ENCODE measurements around the gene REXO2.

REXO2 gene

GRCh38 chr11:114399490-114400215 is 39.6 kb upstream of the REXO2 start:
- peak; percentile 7 for DNase-seq (ENCODE audit: low read depth)

DNA sequence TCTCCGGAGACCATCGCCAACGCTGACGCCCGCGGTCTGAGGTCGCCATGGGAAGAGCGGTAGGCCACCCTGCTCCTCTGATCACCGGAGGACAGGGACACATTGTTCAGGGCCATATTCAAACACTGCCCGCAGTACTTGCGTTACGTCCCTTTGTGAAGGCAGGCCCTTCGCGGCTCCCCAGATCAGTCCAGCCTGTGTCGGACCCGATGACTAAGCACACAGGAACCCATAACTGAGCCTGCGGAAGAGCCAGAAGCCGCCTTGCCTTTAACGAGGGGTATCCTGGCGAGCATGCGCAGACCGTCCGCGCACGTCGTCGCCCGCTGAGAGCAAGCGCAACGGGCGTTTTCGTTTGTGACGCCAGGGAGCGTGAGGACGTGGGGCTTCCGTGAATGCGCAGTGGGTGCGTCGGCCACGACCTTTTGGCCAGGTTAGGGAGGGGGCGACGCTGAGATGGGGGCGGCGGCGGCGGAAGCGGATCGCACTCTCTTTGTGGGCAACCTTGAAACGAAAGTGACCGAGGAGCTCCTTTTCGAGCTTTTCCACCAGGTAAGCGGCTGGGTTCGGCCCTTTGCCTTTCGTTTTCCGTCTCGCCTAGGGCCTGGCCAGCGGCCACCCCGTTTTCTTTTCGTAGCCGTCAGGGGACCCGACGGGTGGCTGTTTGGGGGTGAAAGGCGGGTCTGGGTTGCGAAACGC is 38.9 kb upstream of the REXO2 start, which contains the start of the genes C11orf71 and RBM7:
Gene C11orf71, minus strand, starts transcription at position 296 of the 699 bp plus-strand sequence. Its CDS starts 180 bp downstream, at position 116.
Gene RBM7, plus strand, starts transcription at position 451 of the 699 bp plus-strand sequence. Its CDS starts 6 bp downstream, at position 457.
- DNase-seq (ENCODE audit: low read depth) = peak; percentile 99
- peak within 1 kb of the TSS; percentile 80 for H3K4me3 ChIP-seq (ENCODE audit: low read depth, low read length)
- TF ChIP-seq, protein P1, sequence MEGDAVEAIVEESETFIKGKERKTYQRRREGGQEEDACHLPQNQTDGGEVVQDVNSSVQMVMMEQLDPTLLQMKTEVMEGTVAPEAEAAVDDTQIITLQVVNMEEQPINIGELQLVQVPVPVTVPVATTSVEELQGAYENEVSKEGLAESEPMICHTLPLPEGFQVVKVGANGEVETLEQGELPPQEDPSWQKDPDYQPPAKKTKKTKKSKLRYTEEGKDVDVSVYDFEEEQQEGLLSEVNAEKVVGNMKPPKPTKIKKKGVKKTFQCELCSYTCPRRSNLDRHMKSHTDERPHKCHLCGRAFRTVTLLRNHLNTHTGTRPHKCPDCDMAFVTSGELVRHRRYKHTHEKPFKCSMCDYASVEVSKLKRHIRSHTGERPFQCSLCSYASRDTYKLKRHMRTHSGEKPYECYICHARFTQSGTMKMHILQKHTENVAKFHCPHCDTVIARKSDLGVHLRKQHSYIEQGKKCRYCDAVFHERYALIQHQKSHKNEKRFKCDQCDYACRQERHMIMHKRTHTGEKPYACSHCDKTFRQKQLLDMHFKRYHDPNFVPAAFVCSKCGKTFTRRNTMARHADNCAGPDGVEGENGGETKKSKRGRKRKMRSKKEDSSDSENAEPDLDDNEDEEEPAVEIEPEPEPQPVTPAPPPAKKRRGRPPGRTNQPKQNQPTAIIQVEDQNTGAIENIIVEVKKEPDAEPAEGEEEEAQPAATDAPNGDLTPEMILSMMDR (IDR thresholded peaks at IDR 0.05; ENCODE audit: insufficient read depth, low read depth, low read length, missing control alignments) = peak; percentile 0

More at GRCh38 chr11:114399490-114400215, 39.6 kb upstream of the REXO2 start:
- peak overlapping the region; percentile 76 for H3K4me3 ChIP-seq (ENCODE audit: low read depth, low read length)
- TF ChIP-seq, protein P1 (IDR thresholded peaks at IDR 0.05; ENCODE audit: insufficient read depth, low read depth, low read length, missing control alignments) = no peak

- TF ChIP-seq, protein P1 (IDR thresholded peaks at IDR 0.05; ENCODE audit: insufficient read depth, low read depth, low read length, missing control alignments) = no peak
- DNase-seq (ENCODE audit: low read depth) = no peak
Observed at GRCh38 chr11:114400915-114401223, 38.4 kb upstream of the REXO2 start.

GRCh38 chr11:114401311-114401710 is 38.0 kb upstream of the REXO2 start:
- H3K4me3 ChIP-seq (ENCODE audit: low read depth, low read length) = peak overlapping the region; percentile 80
- peak; percentile 8 for DNase-seq (ENCODE audit: low read depth)
- TF ChIP-seq, protein P1 (IDR thresholded peaks at IDR 0.05; ENCODE audit: insufficient read depth, low read depth, low read length, missing control alignments) = no peak

More at GRCh38 chr11:114400915-114401223, 38.4 kb upstream of the REXO2 start:
- H3K4me3 ChIP-seq (ENCODE audit: low read depth, low read length) = peak overlapping the region; percentile 80

- TF ChIP-seq, protein P1 (IDR thresholded peaks at IDR 0.05; ENCODE audit: insufficient read depth, low read depth, low read length, missing control alignments) = no peak
- DNase-seq (ENCODE audit: low read depth) = no peak
- H3K4me3 ChIP-seq (ENCODE audit: low read depth, low read length) = no peak overlapping the region
Observed at GRCh38 chr11:114412946-114413345, 26.3 kb upstream of the REXO2 start.

- DNase-seq (ENCODE audit: low read depth) = no peak
- TF ChIP-seq, protein P1 (IDR thresholded peaks at IDR 0.05; ENCODE audit: insufficient read depth, low read depth, low read length, missing control alignments) = no peak
- H3K4me3 ChIP-seq (ENCODE audit: low read depth, low read length) = no peak overlapping the region
Observed at GRCh38 chr11:114413958-114414357, 25.3 kb upstream of the REXO2 start.
